WTC11 (cell line): ENCODE measurements around the gene BCAS3. TPM values are rescaled to one million over a fixed set of nuclear protein-coding genes. Genes with fewer than 3 reads are reported as not detected.

Source experiments
- ATAC-seq: fragments of 200-7000 bp; cut with Tn5 transposase; 2 replicates; pipeline ENCODE4 v1.10.0; 2021; ENCODE audit warnings: mild to moderate bottlenecking, moderate library complexity
- CTCF ChIA-PET: fragments of 300-600 bp; sonication (Branson Sonifier 250); formaldehyde crosslinking; loops from one replicate; lab custom pipeline; 2021; ENCODE audit warnings: antibody characterized with exemption; lab: Charles Lee
- POLR2A ChIA-PET: fragments of 350-600 bp; sonication (Branson Sonifier 250); formaldehyde crosslinking; loops from one replicate; lab custom pipeline; 2021; ENCODE audit warnings: antibody characterized with exemption; lab: Charles Lee
- DNase-seq: peaks from one replicate; pipeline ENCODE4 v3.0.0; 2021; ENCODE audit warnings: low spot score
- H3K27ac Mint-ChIP-seq: 2 replicates; pipeline ENCODE4 v1.8.0; 2021; ENCODE audit warnings: mixed read lengths
- H3K27me3 Mint-ChIP-seq: 2 replicates; pipeline ENCODE4 v1.8.0; 2021; ENCODE audit warnings: low read depth, mild to moderate bottlenecking, moderate library complexity, mixed read lengths
- H3K36me3 Mint-ChIP-seq: 2 replicates; pipeline ENCODE4 v1.8.0; 2021; ENCODE audit warnings: mixed read lengths
- H3K4me1 Mint-ChIP-seq: 2 replicates; pipeline ENCODE4 v1.8.0; 2022; ENCODE audit warnings: mixed read lengths
- H3K4me3 Mint-ChIP-seq: 2 replicates; pipeline ENCODE4 v1.8.0; 2021; ENCODE audit warnings: mild to moderate bottlenecking, moderate library complexity, mixed read lengths
- H3K9me3 Mint-ChIP-seq: 2 replicates; pipeline ENCODE4 v1.8.0; 2021; ENCODE audit warnings: mixed read lengths
- CREB1 ChIP-seq: sonication (generic); formaldehyde crosslinking; IDR thresholded peaks from 2 replicates; pipeline ENCODE4 v1.8.0; 2023; ENCODE audit warnings: mild to moderate bottlenecking, missing genetic modification reagents
- GABPB1 ChIP-seq: sonication (generic); formaldehyde crosslinking; IDR thresholded peaks from 2 replicates; pipeline ENCODE4 v1.8.1; 2023; ENCODE audit warnings: mild to moderate bottlenecking, missing genetic modification reagents
- HMGA2 ChIP-seq: fragments of 250-450 bp; sonication (Bioruptor Pico); IDR thresholded peaks from 2 replicates; pipeline ENCODE4 v1.4.0; 2021; ENCODE audit warnings: mild to moderate bottlenecking, moderate library complexity
- KAT7 ChIP-seq: sonication (generic); formaldehyde crosslinking; IDR thresholded peaks from 2 replicates; pipeline ENCODE4 v1.8.1; 2023; ENCODE audit warnings: missing genetic modification reagents, mild to moderate bottlenecking, borderline replicate concordance
- MYBL2 ChIP-seq: sonication (generic); formaldehyde crosslinking; IDR thresholded peaks from 2 replicates; pipeline ENCODE4 v1.8.1; 2023; ENCODE audit warnings: mild to moderate bottlenecking, moderate library complexity, missing genetic modification reagents
- NFYB ChIP-seq: sonication (generic); formaldehyde crosslinking; conservative IDR thresholded peaks from 2 replicates; pipeline ENCODE4 v1.8.0; 2022; ENCODE audit warnings: low read depth, missing genetic modification reagents
- TCF7 ChIP-seq: sonication (generic); formaldehyde crosslinking; IDR thresholded peaks from 2 replicates; pipeline ENCODE4 v1.8.0; 2022; ENCODE audit warnings: mild to moderate bottlenecking, low read depth, missing genetic modification reagents, moderate library complexity
- ZNF138 ChIP-seq: sonication (generic); formaldehyde crosslinking; conservative IDR thresholded peaks from 2 replicates; pipeline ENCODE4 v1.8.1; 2022; ENCODE audit warnings: mild to moderate bottlenecking, moderate library complexity, missing genetic modification reagents
- ZNF219 ChIP-seq: sonication (generic); formaldehyde crosslinking; IDR thresholded peaks from 2 replicates; pipeline ENCODE4 v1.8.0; 2023; ENCODE audit warnings: missing genetic modification reagents, mild to moderate bottlenecking, borderline replicate concordance
- ZNF263 ChIP-seq: sonication (generic); formaldehyde crosslinking; IDR thresholded peaks from 2 replicates; pipeline ENCODE4 v1.8.1; 2022; ENCODE audit warnings: low read depth, mild to moderate bottlenecking, moderate library complexity, missing genetic modification reagents
- ZNF423 ChIP-seq: fragments of 250-450 bp; sonication (Bioruptor Pico); IDR thresholded peaks from 2 replicates; pipeline ENCODE4 v2.1.2; 2022; ENCODE audit warnings: mild to moderate bottlenecking, moderate library complexity
- ZNF671 ChIP-seq: fragments of 250-450 bp; sonication (Bioruptor Pico); IDR thresholded peaks from 2 replicates; pipeline ENCODE4 v1.8.0; 2021; ENCODE audit warnings: mild to moderate bottlenecking
- total RNA-seq: library from RNA; stranded (reverse); gene quantifications from 3 replicates; pipeline ENCODE4 v1.2.3, GENCODE V29; 2021
- TF ChIP-seq, protein P1 (sequence below): sonication (generic); formaldehyde crosslinking; IDR thresholded peaks from 2 replicates; pipeline ENCODE4 v1.8.1; 2023; ENCODE audit warnings: mild to moderate bottlenecking, moderate library complexity, missing genetic modification reagents
- TF ChIP-seq, protein P2 (sequence below): sonication (generic); formaldehyde crosslinking; IDR thresholded peaks from 2 replicates; pipeline ENCODE4 v1.8.1; 2023; ENCODE audit warnings: mild to moderate bottlenecking, missing genetic modification reagents
- TF ChIP-seq, protein P3 (sequence below): sonication (generic); formaldehyde crosslinking; IDR thresholded peaks from 2 replicates; pipeline ENCODE4 v1.8.1; 2022; ENCODE audit warnings: mild to moderate bottlenecking, moderate library complexity, missing genetic modification reagents
- TF ChIP-seq, protein P4 (sequence below): sonication (generic); formaldehyde crosslinking; IDR thresholded peaks from 2 replicates; pipeline ENCODE4 v1.8.0; 2022; ENCODE audit warnings: missing genetic modification reagents
- TF ChIP-seq, protein P5 (sequence below): sonication (generic); formaldehyde crosslinking; IDR thresholded peaks from 2 replicates; pipeline ENCODE4 v1.8.1; 2022; ENCODE audit warnings: missing genetic modification reagents, borderline replicate concordance
- TF ChIP-seq, protein P6 (sequence below): sonication (generic); formaldehyde crosslinking; IDR thresholded peaks from 2 replicates; pipeline ENCODE4 v1.8.0; 2023; ENCODE audit warnings: missing genetic modification reagents, mild to moderate bottlenecking, borderline replicate concordance

The BCAS3 gene
- total RNA-seq, 1 experiment from 2014 or later = 15.5 TPM

DNA sequence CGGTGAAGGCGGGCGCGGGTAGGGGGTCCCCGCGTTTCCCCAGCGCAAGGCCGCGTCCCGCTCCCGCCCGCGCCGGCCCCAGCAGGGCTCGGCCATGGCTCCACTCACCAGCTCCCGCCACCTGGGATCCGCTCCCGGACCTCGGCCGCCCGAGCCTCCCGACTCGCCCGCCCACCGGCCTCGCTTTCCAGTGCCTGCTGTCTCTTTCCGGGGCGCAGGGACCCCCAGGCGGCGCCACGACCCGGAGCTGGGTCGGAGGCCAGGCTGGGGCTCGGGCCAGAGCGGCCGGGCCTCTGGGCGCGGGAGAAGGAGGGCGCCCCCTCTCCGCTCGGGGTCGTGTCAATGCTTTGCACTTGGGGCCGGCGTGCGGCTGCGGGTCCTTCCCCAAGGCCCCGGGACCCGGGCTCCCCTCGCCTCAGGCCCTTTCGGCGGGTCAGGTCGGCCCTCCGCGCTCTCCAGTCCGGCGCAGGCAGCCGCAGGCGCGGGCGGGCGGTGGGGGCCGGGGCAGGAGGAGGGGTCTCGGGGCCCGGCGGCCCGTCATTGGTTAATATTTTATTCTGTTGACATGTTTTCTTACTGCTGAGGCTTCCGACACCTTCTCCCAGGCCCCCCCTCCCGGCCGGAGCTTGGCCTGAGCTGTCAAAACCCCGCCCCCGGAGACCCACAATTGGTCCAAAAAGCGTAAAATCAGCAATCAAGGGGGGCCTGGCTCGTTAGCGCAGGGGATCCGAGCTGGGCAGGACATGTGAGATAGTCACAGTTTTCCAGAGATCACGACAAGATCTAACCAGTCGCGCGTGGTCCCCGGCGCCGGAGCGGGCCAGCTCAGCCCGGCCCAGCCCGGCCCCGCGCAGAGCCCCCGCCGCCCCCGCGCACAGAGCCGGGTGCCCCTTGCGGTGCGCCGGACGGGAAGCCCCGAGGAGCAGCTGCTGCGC is 721.7 kb downstream of the BCAS3 start, which contains the start of gene TBX2:
Gene TBX2 (plus strand): TSS at position 713 of the 935 bp plus-strand sequence. CDS start 334 bp downstream, outside the sequence.
- TF ChIP-seq, protein P1, sequence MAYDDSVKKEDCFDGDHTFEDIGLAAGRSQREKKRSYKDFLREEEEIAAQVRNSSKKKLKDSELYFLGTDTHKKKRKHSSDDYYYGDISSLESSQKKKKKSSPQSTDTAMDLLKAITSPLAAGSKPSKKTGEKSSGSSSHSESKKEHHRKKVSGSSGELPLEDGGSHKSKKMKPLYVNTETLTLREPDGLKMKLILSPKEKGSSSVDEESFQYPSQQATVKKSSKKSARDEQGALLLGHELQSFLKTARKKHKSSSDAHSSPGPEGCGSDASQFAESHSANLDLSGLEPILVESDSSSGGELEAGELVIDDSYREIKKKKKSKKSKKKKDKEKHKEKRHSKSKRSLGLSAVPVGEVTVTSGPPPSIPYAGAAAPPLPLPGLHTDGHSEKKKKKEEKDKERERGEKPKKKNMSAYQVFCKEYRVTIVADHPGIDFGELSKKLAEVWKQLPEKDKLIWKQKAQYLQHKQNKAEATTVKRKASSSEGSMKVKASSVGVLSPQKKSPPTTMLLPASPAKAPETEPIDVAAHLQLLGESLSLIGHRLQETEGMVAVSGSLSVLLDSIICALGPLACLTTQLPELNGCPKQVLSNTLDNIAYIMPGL (CRISPR knock-in tag) = peak; percentile 68; the same call in 1 of the 2 replicates
- 0 out of 2 replicates have a peak, but pooled peaks have one; percentile 42 for TF ChIP-seq ZNF219 (CRISPR knock-in tag)
- TF ChIP-seq GABPB1 (CRISPR knock-in tag) = peak; percentile 55
- no peak for TF ChIP-seq NFYB
- TF ChIP-seq, protein P2, sequence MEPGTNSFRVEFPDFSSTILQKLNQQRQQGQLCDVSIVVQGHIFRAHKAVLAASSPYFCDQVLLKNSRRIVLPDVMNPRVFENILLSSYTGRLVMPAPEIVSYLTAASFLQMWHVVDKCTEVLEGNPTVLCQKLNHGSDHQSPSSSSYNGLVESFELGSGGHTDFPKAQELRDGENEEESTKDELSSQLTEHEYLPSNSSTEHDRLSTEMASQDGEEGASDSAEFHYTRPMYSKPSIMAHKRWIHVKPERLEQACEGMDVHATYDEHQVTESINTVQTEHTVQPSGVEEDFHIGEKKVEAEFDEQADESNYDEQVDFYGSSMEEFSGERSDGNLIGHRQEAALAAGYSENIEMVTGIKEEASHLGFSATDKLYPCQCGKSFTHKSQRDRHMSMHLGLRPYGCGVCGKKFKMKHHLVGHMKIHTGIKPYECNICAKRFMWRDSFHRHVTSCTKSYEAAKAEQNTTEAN (CRISPR knock-in tag) = no peak
- 0 out of 2 replicates have a peak, but pooled peaks have one; percentile 30 for TF ChIP-seq ZNF423 (CRISPR knock-in tag)
- Mint-ChIP-seq H3K4me1 (peaks cover 44% of the 10 kb centered on the region), H3K27ac (no peak within 1 kb of the TSS), H3K36me3 (no peaks in the 10 kb centered on the region), H3K9me3 (no peaks in the 10 kb centered on the region), H3K27me3 (peaks cover 95% of the 10 kb centered on the region), H3K4me3 (peak within 1 kb of the TSS; percentile 62)
- peak; percentile 64 for DNase-seq
- ChIA-PET CTCF (interaction anchor here (0.6 to 4.2 kb wide), 5 partner anchors 11 to 1624 kb away, joined by 3 to 37 read pairs (median 3); no protein-coding TSS in a partner anchor), POLR2A (no interaction called here)
- ATAC-seq = peak; percentile 18

DNA sequence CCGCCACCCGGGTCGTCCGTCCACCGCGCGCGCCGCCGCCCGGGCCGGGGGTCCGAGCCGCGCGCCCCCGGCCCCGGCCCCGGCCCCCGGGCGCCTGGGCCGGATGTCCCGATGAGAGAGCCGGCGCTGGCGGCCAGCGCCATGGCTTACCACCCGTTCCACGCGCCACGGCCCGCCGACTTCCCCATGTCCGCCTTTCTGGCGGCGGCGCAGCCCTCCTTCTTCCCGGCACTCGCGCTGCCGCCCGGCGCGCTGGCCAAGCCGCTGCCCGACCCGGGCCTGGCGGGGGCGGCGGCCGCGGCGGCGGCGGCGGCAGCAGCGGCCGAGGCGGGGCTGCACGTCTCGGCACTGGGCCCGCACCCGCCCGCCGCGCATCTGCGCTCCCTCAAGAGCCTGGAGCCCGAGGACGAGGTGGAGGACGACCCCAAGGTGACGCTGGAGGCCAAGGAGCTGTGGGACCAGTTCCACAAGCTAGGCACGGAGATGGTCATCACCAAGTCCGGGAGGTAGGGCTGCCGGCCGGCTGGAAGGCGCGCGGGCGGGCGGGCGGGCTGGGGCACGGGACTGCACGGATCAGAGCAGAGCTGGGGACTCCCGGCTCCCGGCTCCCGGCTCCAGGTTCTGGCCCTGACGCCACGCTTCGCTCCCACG is 722.5 kb downstream of the BCAS3 start:
- peak overlapping the region; percentile 49; the same call in 1 of the 2 replicates for H3K4me3 Mint-ChIP-seq
- H3K27me3 Mint-ChIP-seq = peaks cover 95% of the 10 kb centered on the region
- H3K4me1 Mint-ChIP-seq = peaks cover 44% of the 10 kb centered on the region
- ChIA-PET CTCF (interaction anchor here (0.6 to 4.2 kb wide), 5 partner anchors 10 to 1625 kb away, joined by 3 to 37 read pairs (median 5); no protein-coding TSS in a partner anchor), POLR2A (no interaction called here)
- peak; percentile 39 for DNase-seq
- no peaks in the 10 kb centered on the region for H3K36me3 Mint-ChIP-seq
- ATAC-seq = no peak
- H3K27ac Mint-ChIP-seq = no peak overlapping the region
- no peaks in the 10 kb centered on the region for H3K9me3 Mint-ChIP-seq
- TF ChIP-seq MYBL2 (CRISPR knock-in tag) = no peak
- TF ChIP-seq, protein P3, sequence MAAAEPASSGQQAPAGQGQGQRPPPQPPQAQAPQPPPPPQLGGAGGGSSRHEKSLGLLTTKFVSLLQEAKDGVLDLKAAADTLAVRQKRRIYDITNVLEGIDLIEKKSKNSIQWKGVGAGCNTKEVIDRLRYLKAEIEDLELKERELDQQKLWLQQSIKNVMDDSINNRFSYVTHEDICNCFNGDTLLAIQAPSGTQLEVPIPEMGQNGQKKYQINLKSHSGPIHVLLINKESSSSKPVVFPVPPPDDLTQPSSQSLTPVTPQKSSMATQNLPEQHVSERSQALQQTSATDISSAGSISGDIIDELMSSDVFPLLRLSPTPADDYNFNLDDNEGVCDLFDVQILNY (CRISPR knock-in tag) = no peak
- TF ChIP-seq, protein P4, sequence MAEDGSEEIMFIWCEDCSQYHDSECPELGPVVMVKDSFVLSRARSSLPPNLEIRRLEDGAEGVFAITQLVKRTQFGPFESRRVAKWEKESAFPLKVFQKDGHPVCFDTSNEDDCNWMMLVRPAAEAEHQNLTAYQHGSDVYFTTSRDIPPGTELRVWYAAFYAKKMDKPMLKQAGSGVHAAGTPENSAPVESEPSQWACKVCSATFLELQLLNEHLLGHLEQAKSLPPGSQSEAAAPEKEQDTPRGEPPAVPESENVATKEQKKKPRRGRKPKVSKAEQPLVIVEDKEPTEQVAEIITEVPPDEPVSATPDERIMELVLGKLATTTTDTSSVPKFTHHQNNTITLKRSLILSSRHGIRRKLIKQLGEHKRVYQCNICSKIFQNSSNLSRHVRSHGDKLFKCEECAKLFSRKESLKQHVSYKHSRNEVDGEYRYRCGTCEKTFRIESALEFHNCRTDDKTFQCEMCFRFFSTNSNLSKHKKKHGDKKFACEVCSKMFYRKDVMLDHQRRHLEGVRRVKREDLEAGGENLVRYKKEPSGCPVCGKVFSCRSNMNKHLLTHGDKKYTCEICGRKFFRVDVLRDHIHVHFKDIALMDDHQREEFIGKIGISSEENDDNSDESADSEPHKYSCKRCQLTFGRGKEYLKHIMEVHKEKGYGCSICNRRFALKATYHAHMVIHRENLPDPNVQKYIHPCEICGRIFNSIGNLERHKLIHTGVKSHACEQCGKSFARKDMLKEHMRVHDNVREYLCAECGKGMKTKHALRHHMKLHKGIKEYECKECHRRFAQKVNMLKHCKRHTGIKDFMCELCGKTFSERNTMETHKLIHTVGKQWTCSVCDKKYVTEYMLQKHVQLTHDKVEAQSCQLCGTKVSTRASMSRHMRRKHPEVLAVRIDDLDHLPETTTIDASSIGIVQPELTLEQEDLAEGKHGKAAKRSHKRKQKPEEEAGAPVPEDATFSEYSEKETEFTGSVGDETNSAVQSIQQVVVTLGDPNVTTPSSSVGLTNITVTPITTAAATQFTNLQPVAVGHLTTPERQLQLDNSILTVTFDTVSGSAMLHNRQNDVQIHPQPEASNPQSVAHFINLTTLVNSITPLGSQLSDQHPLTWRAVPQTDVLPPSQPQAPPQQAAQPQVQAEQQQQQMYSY (CRISPR knock-in tag) = no peak
- TF ChIP-seq TCF7 (CRISPR knock-in tag) = no peak
- no peak for TF ChIP-seq ZNF138
- no peak for TF ChIP-seq ZNF671
- TF ChIP-seq ZNF263 (CRISPR knock-in tag) = no peak
- TF ChIP-seq KAT7 (CRISPR knock-in tag) = no peak
- TF ChIP-seq, protein P5, sequence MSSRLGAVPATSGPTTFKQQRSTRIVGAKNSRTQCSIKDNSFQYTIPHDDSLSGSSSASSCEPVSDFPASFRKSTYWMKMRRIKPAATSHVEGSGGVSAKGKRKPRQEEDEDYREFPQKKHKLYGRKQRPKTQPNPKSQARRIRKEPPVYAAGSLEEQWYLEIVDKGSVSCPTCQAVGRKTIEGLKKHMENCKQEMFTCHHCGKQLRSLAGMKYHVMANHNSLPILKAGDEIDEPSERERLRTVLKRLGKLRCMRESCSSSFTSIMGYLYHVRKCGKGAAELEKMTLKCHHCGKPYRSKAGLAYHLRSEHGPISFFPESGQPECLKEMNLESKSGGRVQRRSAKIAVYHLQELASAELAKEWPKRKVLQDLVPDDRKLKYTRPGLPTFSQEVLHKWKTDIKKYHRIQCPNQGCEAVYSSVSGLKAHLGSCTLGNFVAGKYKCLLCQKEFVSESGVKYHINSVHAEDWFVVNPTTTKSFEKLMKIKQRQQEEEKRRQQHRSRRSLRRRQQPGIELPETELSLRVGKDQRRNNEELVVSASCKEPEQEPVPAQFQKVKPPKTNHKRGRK (CRISPR knock-in tag) = no peak
- TF ChIP-seq CREB1 (CRISPR knock-in tag) = no peak
- no peak for TF ChIP-seq HMGA2 (CRISPR knock-in tag)
- TF ChIP-seq, protein P6, sequence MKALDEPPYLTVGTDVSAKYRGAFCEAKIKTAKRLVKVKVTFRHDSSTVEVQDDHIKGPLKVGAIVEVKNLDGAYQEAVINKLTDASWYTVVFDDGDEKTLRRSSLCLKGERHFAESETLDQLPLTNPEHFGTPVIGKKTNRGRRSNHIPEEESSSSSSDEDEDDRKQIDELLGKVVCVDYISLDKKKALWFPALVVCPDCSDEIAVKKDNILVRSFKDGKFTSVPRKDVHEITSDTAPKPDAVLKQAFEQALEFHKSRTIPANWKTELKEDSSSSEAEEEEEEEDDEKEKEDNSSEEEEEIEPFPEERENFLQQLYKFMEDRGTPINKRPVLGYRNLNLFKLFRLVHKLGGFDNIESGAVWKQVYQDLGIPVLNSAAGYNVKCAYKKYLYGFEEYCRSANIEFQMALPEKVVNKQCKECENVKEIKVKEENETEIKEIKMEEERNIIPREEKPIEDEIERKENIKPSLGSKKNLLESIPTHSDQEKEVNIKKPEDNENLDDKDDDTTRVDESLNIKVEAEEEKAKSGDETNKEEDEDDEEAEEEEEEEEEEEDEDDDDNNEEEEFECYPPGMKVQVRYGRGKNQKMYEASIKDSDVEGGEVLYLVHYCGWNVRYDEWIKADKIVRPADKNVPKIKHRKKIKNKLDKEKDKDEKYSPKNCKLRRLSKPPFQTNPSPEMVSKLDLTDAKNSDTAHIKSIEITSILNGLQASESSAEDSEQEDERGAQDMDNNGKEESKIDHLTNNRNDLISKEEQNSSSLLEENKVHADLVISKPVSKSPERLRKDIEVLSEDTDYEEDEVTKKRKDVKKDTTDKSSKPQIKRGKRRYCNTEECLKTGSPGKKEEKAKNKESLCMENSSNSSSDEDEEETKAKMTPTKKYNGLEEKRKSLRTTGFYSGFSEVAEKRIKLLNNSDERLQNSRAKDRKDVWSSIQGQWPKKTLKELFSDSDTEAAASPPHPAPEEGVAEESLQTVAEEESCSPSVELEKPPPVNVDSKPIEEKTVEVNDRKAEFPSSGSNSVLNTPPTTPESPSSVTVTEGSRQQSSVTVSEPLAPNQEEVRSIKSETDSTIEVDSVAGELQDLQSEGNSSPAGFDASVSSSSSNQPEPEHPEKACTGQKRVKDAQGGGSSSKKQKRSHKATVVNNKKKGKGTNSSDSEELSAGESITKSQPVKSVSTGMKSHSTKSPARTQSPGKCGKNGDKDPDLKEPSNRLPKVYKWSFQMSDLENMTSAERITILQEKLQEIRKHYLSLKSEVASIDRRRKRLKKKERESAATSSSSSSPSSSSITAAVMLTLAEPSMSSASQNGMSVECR (CRISPR knock-in tag) = no peak
